GM23338 (cell line): Measurements from ENCODE around the gene UBE2G2. TPM values are rescaled to one million over a fixed set of nuclear protein-coding genes. Genes with fewer than 3 reads are reported as not detected.

ENCODE experiments used
- ATAC-seq: fragments of 200-7000 bp; cut with Tn5 transposase; 3 replicates; pipeline ENCODE4 v1.9.1; 2020
- DNase-seq: peaks from one replicate; pipeline ENCODE4 v3.0.0-alpha.2; 2015; ENCODE audit warnings: low spot score
- H2AFZ ChIP-seq: fragments of 200-600 bp; sonication (generic); 2 replicates; pipeline ENCODE4 v1.8.0; 2016; ENCODE audit warnings: antibody characterized with exemption, mild to moderate bottlenecking, moderate library complexity
- H3F3A ChIP-seq: fragments of 200-600 bp; sonication (generic); replicated peaks from 2 replicates; pipeline ENCODE4 v1.8.0; 2017; ENCODE audit warnings: antibody characterized with exemption, mixed run types, low read depth
- H3K27ac ChIP-seq: fragments of 200-600 bp; sonication (generic); 2 replicates; pipeline ENCODE4 v1.6.1; 2016; ENCODE audit warnings: low read depth
- H3K27me3 ChIP-seq: fragments of 200-600 bp; sonication (generic); 2 replicates; pipeline ENCODE4 v1.8.0; 2016; ENCODE audit warnings: mild to moderate bottlenecking, mixed run types, moderate library complexity; ENCODE audit not compliant: insufficient read depth
- H3K36me3 ChIP-seq: fragments of 200-600 bp; sonication (generic); 2 replicates; pipeline ENCODE4 v1.8.0; 2016; ENCODE audit warnings: mild to moderate bottlenecking; ENCODE audit not compliant: insufficient read depth
- H3K4me1 ChIP-seq: fragments of 200-600 bp; sonication (generic); 2 replicates; pipeline ENCODE4 v1.8.0; 2016; ENCODE audit warnings: mild to moderate bottlenecking, moderate library complexity; ENCODE audit not compliant: insufficient read depth
- H3K4me2 ChIP-seq: fragments of 200-600 bp; sonication (generic); 2 replicates; pipeline ENCODE4 v1.7.1; 2017; ENCODE audit warnings: mixed run types
- H3K4me3 ChIP-seq: fragments of 200-600 bp; sonication (generic); 2 replicates; pipeline ENCODE4 v1.6.1; 2016; ENCODE audit warnings: mixed run types
- H3K79me2 ChIP-seq: fragments of 200-600 bp; sonication (generic); replicated peaks from 2 replicates; pipeline ENCODE4 v1.8.0; 2017; ENCODE audit warnings: mild to moderate bottlenecking; ENCODE audit not compliant: insufficient read depth
- H3K9me2 ChIP-seq: fragments of 200-600 bp; sonication (generic); 2 replicates; pipeline ENCODE4 v1.8.0; 2017; ENCODE audit not compliant: insufficient read depth
- H4K20me1 ChIP-seq: fragments of 200-600 bp; sonication (generic); replicated peaks from 2 replicates; pipeline ENCODE4 v1.8.0; 2017; ENCODE audit warnings: mild to moderate bottlenecking; ENCODE audit not compliant: insufficient read depth
- H3K27ac Mint-ChIP-seq: 2 replicates; pipeline ENCODE4 v1.8.0; 2020; ENCODE audit warnings: inconsistent platforms, mild to moderate bottlenecking, moderate library complexity, mixed read lengths
- H3K27me3 Mint-ChIP-seq: 3 replicates; pipeline ENCODE4 v1.8.0; 2022; ENCODE audit warnings: low read depth, mild to moderate bottlenecking, moderate library complexity, mixed read lengths, inconsistent platforms; ENCODE audit not compliant: insufficient read depth, poor library complexity
- H3K36me3 Mint-ChIP-seq: 3 replicates; pipeline ENCODE4 v1.8.0; 2021; ENCODE audit warnings: low read depth, mild to moderate bottlenecking, inconsistent platforms, moderate library complexity, mixed read lengths
- H3K4me1 Mint-ChIP-seq: 3 replicates; pipeline ENCODE4 v1.8.0; 2020; ENCODE audit warnings: mild to moderate bottlenecking, inconsistent platforms, mixed read lengths
- H3K4me3 Mint-ChIP-seq: 3 replicates; pipeline ENCODE4 v1.8.0; 2021; ENCODE audit warnings: moderate library complexity, mild to moderate bottlenecking, inconsistent platforms, mixed read lengths
- H3K9me3 Mint-ChIP-seq: 3 replicates; pipeline ENCODE4 v1.8.0; 2020; ENCODE audit warnings: moderate library complexity, mild to moderate bottlenecking, inconsistent platforms, mixed read lengths
- CREB1 ChIP-seq: fragments of 250-450 bp; sonication (Bioruptor Pico); IDR thresholded peaks from 2 replicates; pipeline ENCODE4 v1.5.0; 2020; ENCODE audit warnings: low read depth, mild to moderate bottlenecking, moderate library complexity
- EZH2phosphoT487 ChIP-seq: fragments of 200-600 bp; sonication (generic); IDR thresholded peaks from one replicate; pipeline ENCODE4 v1.8.1; 2018; ENCODE audit warnings: antibody characterized with exemption; ENCODE audit not compliant: unreplicated experiment
- JUNB ChIP-seq: IDR thresholded peaks from one replicate; pipeline ENCODE4 v1.6.1; 2016; ENCODE audit warnings: antibody characterized with exemption; ENCODE audit not compliant: unreplicated experiment
- NANOG ChIP-seq: IDR thresholded peaks from 2 replicates; pipeline ENCODE4 v1.6.1; 2016; ENCODE audit warnings: antibody characterized with exemption, borderline replicate concordance
- STAT1 ChIP-seq: IDR thresholded peaks from one replicate; pipeline ENCODE4 v1.6.1; 2016; ENCODE audit warnings: antibody characterized with exemption; ENCODE audit not compliant: unreplicated experiment
- ZNF331 ChIP-seq: fragments of 250-450 bp; sonication (Bioruptor Pico); IDR thresholded peaks from 2 replicates; pipeline ENCODE4 v1.5.0; 2020; ENCODE audit warnings: low read depth, mild to moderate bottlenecking, moderate library complexity
- polyA plus RNA-seq: library from polyadenylated mRNA; unstranded; fragments of >200 nt; fragmentation: Nextera tagmentation; extraction: Ambion mirVana; gene quantifications from 2 replicates; pipeline ENCODE4 v1.2.1, GENCODE V29; 2016
- total RNA-seq: library from RNA; depleted of rRNA; stranded (reverse); fragments of >200 nt; shearing (Covaris generic); gene quantifications from 2 replicates; pipeline ENCODE4 v1.2.3, GENCODE V29; 2014
- TF ChIP-seq, protein P1 (sequence below): IDR thresholded peaks from one replicate; pipeline ENCODE4 v1.6.1; 2018; ENCODE audit warnings: antibody characterized with exemption; ENCODE audit not compliant: unreplicated experiment
- TF ChIP-seq, protein P2 (sequence below): fragments of 250-450 bp; sonication (Bioruptor Pico); IDR thresholded peaks from 2 replicates; pipeline ENCODE4 v1.5.0; 2020; ENCODE audit warnings: mild to moderate bottlenecking, moderate library complexity
- TF ChIP-seq, protein P3 (sequence below), 2 experiments: fragments of 200-600 bp in 1 of 2; sonication (generic) in 1 of 2; conservative IDR thresholded peaks; 2 replicates each; pipeline versions ENCODE4 v1.5.1 to v1.6.1; 2016 to 2017; ENCODE audit warnings: antibody characterized with exemption in 2 of 2, low read depth in 2 of 2, mild to moderate bottlenecking in 2 of 2, moderate library complexity in 1 of 2

UBE2G2 gene
- total and polyA plus RNA-seq, 2 experiments from 2014 or later = 66.4 to 100 TPM

DNA sequence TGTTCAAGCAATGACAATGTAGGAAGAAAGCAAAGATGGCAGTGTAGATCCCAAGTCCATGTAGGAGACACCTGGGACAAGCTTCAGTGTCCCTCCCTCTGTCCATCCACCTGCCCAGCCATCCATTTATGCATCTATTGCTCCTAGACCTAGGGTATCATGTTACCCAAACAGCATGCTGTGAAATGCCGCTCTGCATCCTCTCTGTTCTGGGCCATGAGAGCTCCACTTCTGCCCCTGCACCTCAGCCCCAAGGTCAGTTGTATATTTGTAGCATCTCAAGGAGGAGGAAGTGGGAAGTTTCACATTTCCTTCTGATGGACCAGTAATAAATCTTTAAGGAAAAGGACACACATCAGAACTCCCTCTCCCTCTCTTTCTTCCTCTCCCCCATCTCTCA, 62.3 kb downstream of the UBE2G2 start:
- Histone ChIP-seq H3K4me3 (no peak overlapping the region), H3F3A (no peaks in the 10 kb centered on the region), H3K27ac (no peak overlapping the region), H3K9me2 (no peaks in the 10 kb centered on the region), H2AFZ (no peak overlapping the region), H3K36me3 (peaks cover 11% of the 10 kb centered on the region), H3K4me1 (no peaks in the 10 kb centered on the region), H4K20me1 (no peaks in the 10 kb centered on the region), H3K4me2 (no peak overlapping the region), H3K27me3 (no peaks in the 10 kb centered on the region), H3K79me2 (no peaks in the 10 kb centered on the region)
- Mint-ChIP-seq H3K4me3 (no peak overlapping the region), H3K36me3 (peaks cover 12% of the 10 kb centered on the region), H3K4me1 (peaks cover 28% of the 10 kb centered on the region), H3K9me3 (peaks cover 40% of the 10 kb centered on the region; the same call in 2 of the 3 replicates), H3K27ac (no peak overlapping the region), H3K27me3 (peaks cover 12% of the 10 kb centered on the region)
- TF ChIP-seq ZNF331 (CRISPR knock-in tag) = no peak
- TF ChIP-seq, protein P1, sequence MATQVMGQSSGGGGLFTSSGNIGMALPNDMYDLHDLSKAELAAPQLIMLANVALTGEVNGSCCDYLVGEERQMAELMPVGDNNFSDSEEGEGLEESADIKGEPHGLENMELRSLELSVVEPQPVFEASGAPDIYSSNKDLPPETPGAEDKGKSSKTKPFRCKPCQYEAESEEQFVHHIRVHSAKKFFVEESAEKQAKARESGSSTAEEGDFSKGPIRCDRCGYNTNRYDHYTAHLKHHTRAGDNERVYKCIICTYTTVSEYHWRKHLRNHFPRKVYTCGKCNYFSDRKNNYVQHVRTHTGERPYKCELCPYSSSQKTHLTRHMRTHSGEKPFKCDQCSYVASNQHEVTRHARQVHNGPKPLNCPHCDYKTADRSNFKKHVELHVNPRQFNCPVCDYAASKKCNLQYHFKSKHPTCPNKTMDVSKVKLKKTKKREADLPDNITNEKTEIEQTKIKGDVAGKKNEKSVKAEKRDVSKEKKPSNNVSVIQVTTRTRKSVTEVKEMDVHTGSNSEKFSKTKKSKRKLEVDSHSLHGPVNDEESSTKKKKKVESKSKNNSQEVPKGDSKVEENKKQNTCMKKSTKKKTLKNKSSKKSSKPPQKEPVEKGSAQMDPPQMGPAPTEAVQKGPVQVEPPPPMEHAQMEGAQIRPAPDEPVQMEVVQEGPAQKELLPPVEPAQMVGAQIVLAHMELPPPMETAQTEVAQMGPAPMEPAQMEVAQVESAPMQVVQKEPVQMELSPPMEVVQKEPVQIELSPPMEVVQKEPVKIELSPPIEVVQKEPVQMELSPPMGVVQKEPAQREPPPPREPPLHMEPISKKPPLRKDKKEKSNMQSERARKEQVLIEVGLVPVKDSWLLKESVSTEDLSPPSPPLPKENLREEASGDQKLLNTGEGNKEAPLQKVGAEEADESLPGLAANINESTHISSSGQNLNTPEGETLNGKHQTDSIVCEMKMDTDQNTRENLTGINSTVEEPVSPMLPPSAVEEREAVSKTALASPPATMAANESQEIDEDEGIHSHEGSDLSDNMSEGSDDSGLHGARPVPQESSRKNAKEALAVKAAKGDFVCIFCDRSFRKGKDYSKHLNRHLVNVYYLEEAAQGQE = no peak
- TF ChIP-seq, protein P2, sequence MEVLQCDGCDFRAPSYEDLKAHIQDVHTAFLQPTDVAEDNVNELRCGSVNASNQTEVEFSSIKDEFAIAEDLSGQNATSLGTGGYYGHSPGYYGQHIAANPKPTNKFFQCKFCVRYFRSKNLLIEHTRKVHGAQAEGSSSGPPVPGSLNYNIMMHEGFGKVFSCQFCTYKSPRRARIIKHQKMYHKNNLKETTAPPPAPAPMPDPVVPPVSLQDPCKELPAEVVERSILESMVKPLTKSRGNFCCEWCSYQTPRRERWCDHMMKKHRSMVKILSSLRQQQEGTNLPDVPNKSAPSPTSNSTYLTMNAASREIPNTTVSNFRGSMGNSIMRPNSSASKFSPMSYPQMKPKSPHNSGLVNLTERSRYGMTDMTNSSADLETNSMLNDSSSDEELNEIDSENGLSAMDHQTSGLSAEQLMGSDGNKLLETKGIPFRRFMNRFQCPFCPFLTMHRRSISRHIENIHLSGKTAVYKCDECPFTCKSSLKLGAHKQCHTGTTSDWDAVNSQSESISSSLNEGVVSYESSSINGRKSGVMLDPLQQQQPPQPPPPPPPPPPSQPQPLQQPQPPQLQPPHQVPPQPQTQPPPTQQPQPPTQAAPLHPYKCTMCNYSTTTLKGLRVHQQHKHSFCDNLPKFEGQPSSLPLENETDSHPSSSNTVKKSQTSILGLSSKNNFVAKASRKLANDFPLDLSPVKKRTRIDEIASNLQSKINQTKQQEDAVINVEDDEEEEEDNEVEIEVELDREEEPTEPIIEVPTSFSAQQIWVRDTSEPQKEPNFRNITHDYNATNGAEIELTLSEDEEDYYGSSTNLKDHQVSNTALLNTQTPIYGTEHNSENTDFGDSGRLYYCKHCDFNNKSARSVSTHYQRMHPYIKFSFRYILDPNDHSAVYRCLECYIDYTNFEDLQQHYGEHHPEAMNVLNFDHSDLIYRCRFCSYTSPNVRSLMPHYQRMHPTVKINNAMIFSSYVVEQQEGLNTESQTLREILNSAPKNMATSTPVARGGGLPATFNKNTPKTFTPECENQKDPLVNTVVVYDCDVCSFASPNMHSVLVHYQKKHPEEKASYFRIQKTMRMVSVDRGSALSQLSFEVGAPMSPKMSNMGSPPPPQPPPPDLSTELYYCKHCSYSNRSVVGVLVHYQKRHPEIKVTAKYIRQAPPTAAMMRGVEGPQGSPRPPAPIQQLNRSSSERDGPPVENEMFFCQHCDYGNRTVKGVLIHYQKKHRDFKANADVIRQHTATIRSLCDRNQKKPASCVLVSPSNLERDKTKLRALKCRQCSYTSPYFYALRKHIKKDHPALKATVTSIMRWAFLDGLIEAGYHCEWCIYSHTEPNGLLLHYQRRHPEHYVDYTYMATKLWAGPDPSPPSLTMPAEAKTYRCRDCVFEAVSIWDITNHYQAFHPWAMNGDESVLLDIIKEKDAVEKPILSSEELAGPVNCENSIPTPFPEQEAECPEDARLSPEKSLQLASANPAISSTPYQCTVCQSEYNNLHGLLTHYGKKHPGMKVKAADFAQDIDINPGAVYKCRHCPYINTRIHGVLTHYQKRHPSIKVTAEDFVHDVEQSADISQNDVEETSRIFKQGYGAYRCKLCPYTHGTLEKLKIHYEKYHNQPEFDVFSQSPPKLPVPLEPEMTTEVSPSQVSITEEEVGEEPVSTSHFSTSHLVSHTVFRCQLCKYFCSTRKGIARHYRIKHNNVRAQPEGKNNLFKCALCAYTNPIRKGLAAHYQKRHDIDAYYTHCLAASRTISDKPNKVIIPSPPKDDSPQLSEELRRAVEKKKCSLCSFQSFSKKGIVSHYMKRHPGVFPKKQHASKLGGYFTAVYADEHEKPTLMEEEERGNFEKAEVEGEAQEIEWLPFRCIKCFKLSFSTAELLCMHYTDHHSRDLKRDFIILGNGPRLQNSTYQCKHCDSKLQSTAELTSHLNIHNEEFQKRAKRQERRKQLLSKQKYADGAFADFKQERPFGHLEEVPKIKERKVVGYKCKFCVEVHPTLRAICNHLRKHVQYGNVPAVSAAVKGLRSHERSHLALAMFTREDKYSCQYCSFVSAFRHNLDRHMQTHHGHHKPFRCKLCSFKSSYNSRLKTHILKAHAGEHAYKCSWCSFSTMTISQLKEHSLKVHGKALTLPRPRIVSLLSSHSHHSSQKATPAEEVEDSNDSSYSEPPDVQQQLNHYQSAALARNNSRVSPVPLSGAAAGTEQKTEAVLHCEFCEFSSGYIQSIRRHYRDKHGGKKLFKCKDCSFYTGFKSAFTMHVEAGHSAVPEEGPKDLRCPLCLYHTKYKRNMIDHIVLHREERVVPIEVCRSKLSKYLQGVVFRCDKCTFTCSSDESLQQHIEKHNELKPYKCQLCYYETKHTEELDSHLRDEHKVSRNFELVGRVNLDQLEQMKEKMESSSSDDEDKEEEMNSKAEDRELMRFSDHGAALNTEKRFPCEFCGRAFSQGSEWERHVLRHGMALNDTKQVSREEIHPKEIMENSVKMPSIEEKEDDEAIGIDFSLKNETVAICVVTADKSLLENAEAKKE (CRISPR knock-in tag) = no peak
- no peak for TF ChIP-seq EZH2phosphoT487
- no peak for TF ChIP-seq JUNB
- TF ChIP-seq STAT1 = no peak
- TF ChIP-seq, protein P3, sequence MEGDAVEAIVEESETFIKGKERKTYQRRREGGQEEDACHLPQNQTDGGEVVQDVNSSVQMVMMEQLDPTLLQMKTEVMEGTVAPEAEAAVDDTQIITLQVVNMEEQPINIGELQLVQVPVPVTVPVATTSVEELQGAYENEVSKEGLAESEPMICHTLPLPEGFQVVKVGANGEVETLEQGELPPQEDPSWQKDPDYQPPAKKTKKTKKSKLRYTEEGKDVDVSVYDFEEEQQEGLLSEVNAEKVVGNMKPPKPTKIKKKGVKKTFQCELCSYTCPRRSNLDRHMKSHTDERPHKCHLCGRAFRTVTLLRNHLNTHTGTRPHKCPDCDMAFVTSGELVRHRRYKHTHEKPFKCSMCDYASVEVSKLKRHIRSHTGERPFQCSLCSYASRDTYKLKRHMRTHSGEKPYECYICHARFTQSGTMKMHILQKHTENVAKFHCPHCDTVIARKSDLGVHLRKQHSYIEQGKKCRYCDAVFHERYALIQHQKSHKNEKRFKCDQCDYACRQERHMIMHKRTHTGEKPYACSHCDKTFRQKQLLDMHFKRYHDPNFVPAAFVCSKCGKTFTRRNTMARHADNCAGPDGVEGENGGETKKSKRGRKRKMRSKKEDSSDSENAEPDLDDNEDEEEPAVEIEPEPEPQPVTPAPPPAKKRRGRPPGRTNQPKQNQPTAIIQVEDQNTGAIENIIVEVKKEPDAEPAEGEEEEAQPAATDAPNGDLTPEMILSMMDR (conservative IDR thresholded peaks at IDR 0.05; ENCODE audit: low read depth in 2 of 2) = no peak
- TF ChIP-seq NANOG = no peak
- no peak for TF ChIP-seq CREB1
- ATAC-seq (no peak), DNase-seq (no peak)
